Thymus (tissue), 11 donors: ENCODE data around the gene FGR. TPM values are rescaled to one million over a fixed set of nuclear protein-coding genes. Genes with fewer than 3 reads are reported as not detected.

Source experiments
- DNase-seq, 9 donors: peaks; one replicate each; pipeline ENCODE4 v3.0.0-alpha.2; 2013; ENCODE audit warnings: low spot score in 9 of 9, low read depth in 6 of 9, missing footprints in 1 of 9
- H3K27ac ChIP-seq, 2 donors: one replicate each; pipeline ENCODE4 v1.5.1; 2013; ENCODE audit warnings: control low read depth in 1 of 2, low read depth in 1 of 2, low read length in 1 of 2, mild to moderate bottlenecking in 1 of 2, moderate library complexity in 1 of 2
- H3K27me3 ChIP-seq, 2 donors: one replicate each; pipeline ENCODE4 v1.5.1; 2013; ENCODE audit warnings: low read length in 1 of 2; ENCODE audit not compliant: control insufficient read depth in 2 of 2, insufficient read depth in 1 of 2
- H3K36me3 ChIP-seq, 2 donors: one replicate each; pipeline ENCODE4 v1.5.1; 2013; ENCODE audit warnings: low read length in 1 of 2, mild to moderate bottlenecking in 1 of 2, moderate library complexity in 1 of 2; ENCODE audit not compliant: control insufficient read depth in 2 of 2, insufficient read depth in 2 of 2
- H3K4me1 ChIP-seq, 2 donors: one replicate each; pipeline ENCODE4 v1.5.1; 2013; ENCODE audit warnings: low read length in 2 of 2; ENCODE audit not compliant: control insufficient read depth in 2 of 2, insufficient read depth in 2 of 2
- H3K4me3 ChIP-seq, 2 donors: one replicate each; pipeline ENCODE4 v1.5.1; 2013; ENCODE audit warnings: low read length in 2 of 2, control low read depth in 1 of 2, mild to moderate bottlenecking in 1 of 2
- H3K9me3 ChIP-seq, 2 donors: one replicate each; pipeline ENCODE4 v1.5.1; 2013; ENCODE audit warnings: low read length in 1 of 2, mild to moderate bottlenecking in 1 of 2; ENCODE audit not compliant: control insufficient read depth in 2 of 2, insufficient read depth in 1 of 2
- WGBS: extraction: QIAGEN DNeasy Blood & Tissue Kit; methylation state at CpG from one replicate; pipeline ENCODE4 v1.1.7; 2013; 5-methylcytosine and 5-hydroxymethylcytosine counted together
- polyA plus RNA-seq: library from polyadenylated mRNA; stranded (reverse); fragments of 200-250 nt; gene quantifications from one replicate; pipeline ENCODE4 v1.2.3, GENCODE V29; 2013
- total RNA-seq: library from RNA; stranded (reverse); fragments of 120-200 nt; gene quantifications from one replicate; pipeline ENCODE4 v1.2.4, GENCODE V29; 2013
- donor health status: healthy.

FGR gene
- total and polyA plus RNA-seq, 2 donors = 8.4 to 38.7 TPM

DNA sequence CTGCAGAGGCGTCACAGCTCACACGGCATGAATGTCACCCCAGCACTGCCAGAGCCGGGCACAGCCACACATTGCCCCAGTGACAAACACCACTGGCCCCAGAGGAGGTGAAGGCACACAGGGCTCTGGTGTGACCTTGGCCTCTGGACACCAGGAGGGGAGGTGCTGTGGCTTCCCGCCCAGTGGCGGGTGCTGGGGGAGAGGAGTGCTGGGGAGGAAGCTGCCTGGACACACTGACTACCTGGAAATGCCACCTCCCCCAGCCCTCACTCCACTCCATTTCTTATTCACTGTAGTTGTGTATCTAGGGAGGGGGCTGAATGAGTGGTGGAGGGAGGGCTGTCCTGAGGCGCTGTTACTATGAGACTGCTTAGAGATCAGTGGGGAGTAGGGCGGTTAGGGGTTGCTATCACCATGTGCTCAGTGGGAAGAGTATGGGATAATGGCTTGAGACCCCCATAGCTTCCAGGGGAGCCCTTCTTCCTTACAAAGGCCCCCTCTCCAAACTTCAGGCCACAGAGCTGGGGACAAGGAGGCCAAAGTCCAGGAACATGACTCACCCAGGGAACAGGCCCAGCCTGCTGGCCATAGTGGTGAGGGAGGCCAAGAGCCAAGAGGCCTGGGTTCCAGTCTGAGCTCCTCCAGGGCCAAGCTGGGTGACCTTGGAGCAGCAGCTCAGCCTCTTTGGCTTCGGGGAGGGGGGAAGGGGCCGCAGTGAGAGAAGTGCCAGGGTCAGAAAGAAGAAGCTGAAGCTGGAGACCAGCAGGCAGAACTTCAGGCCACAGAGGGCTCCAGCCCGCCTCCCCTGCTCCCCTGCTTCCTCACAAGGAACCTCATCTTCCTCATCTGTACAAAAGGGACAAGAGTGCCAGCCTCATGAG is 71.2 kb downstream of the FGR start:
- peaks cover 0 to 3% of the 10 kb centered on the region in 2 donors for H3K9me3 ChIP-seq
- peak overlapping the region in 1 of 2 donors; percentile 21 for H3K27ac ChIP-seq
- peaks cover 6 to 92% of the 10 kb centered on the region in 2 donors for H3K4me1 ChIP-seq
- 93% methylated on average over 10 of the region's 10 CpGs for WGBS
- no peak overlapping the region for H3K4me3 ChIP-seq
- H3K27me3 ChIP-seq = no peaks in the 10 kb centered on the region
- DNase-seq = no peak
- peaks cover 5 to 20% of the 10 kb centered on the region in 2 donors for H3K36me3 ChIP-seq

DNA sequence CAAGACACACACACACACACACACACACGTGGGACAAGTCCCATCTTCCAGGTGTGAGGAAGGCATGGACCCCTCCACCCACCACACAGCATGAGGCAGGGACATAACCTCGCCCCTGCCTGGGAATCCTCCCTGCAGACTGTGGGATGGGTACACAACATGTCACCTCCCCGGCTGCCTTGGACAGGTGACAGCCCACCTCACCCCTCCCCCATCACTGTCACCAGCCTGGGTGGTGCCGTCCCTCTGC is 71.7 kb downstream of the FGR start:
- Histone ChIP-seq H3K27me3 (no peaks in the 10 kb centered on the region), H3K4me3 (no peak overlapping the region), H3K9me3 (peaks cover 0 to 3% of the 10 kb centered on the region in 2 donors), H3K4me1 (peaks cover 6 to 87% of the 10 kb centered on the region in 2 donors), H3K36me3 (peaks cover 10 to 25% of the 10 kb centered on the region in 2 donors), H3K27ac (no peak overlapping the region)
- WGBS = 85% methylated on average over 4 of the region's 4 CpGs
- DNase-seq = no peak

DNA sequence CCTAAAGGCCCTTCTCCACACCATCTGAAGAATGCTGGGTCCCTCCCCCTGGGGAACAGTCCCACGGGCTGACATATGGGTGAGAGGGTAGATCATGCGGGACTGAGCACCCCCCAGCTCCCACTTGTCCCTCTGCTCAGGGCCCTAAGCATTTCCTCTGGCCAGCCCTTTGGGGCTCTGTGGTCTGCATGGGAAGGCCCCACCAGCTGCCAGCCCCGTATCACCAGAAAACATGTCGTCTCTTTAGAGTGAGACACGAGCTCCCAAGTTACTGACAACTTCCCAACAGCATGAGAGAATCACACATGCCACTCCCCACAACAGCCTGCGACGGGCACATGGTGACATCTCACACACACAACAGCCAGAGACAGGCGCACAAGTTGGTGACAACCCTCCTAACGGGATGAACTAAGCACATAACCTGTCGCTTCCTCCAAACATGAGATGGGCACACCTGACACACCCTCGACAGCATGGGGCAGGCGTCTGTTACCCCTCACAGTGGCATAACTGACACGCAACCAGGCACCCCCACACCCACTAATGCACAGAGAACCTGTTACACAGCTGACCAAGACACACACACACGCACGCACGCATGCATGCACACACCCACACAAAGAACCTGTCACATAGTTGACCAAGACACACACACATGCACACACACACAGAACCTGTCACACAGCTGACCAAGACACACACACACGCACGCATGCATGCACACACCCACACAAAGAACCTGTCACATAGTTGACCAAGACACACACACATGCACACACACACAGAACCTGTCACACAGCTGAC is 72.2 kb downstream of the FGR start:
- H3K4me3 ChIP-seq = no peak overlapping the region
- H3K27me3 ChIP-seq = no peaks in the 10 kb centered on the region
- peaks cover 1 to 81% of the 10 kb centered on the region in 2 donors for H3K4me1 ChIP-seq
- no peak for DNase-seq
- H3K9me3 ChIP-seq = peaks cover 0 to 3% of the 10 kb centered on the region in 2 donors
- no peak overlapping the region for H3K27ac ChIP-seq
- 83% methylated on average over 18 of the region's 18 CpGs for WGBS
- H3K36me3 ChIP-seq = peaks cover 15 to 26% of the 10 kb centered on the region in 2 donors

Other genes with a start within 250 kb of the FGR start
- 0.09 TPM for gene GPR3, start 242.6 kb downstream of the FGR start, total RNA-seq
- 0.37 TPM for gene GPR3, start 242.6 kb downstream of the FGR start, polyA plus RNA-seq
- 14.2 TPM for gene WASF2, start 145.0 kb downstream of the FGR start, total RNA-seq
- gene WASF2, start 145.0 kb downstream of the FGR start, polyA plus RNA-seq = 47.4 TPM
- 4.2 TPM for gene AHDC1, start 31.0 kb downstream of the FGR start, total RNA-seq
- 22.6 TPM for gene AHDC1, start 31.0 kb downstream of the FGR start, polyA plus RNA-seq
- gene IFI6, start 37.0 kb upstream of the FGR start, total RNA-seq = 266 TPM
- 231 TPM for gene IFI6, start 37.0 kb upstream of the FGR start, polyA plus RNA-seq
- 8.9 TPM for gene FAM76A, start 90.8 kb upstream of the FGR start, total RNA-seq
- gene FAM76A, start 90.8 kb upstream of the FGR start, polyA plus RNA-seq = 8.9 TPM
- gene STX12, start 138.0 kb upstream of the FGR start, total RNA-seq = 16.6 TPM
- gene STX12, start 138.0 kb upstream of the FGR start, polyA plus RNA-seq = 46.7 TPM
- gene PPP1R8, start 195.6 kb upstream of the FGR start, total RNA-seq = 47.7 TPM
- gene PPP1R8, start 195.6 kb upstream of the FGR start, polyA plus RNA-seq = 39.7 TPM
- gene THEMIS2, start 237.4 kb upstream of the FGR start, total RNA-seq = 17.2 TPM
- 64.4 TPM for gene THEMIS2, start 237.4 kb upstream of the FGR start, polyA plus RNA-seq